H1 (cell line): ENCODE results near the gene GIN1. TPM values are rescaled to one million over a fixed set of nuclear protein-coding genes. Genes with fewer than 3 reads are reported as not detected.

ENCODE experiments used
- CTBP2 ChIP-seq: IDR thresholded peaks from 2 replicates; pipeline ENCODE4 v1.7.0; 2011; ENCODE audit warnings: borderline replicate concordance, mild to moderate bottlenecking, moderate library complexity, mixed read lengths, low read length; ENCODE audit not compliant: insufficient read depth, insufficient read length
- JUN ChIP-seq: IDR thresholded peaks from 2 replicates; pipeline ENCODE4 v1.6.1; 2011; ENCODE audit warnings: low read depth, mild to moderate bottlenecking, improper control_type of control experiment, low read length
- JUND ChIP-seq: IDR thresholded peaks from 2 replicates; pipeline ENCODE4 v1.6.1; 2011; ENCODE audit warnings: mild to moderate bottlenecking, improper control_type of control experiment, low read length
- NRF1 ChIP-seq: IDR thresholded peaks from 2 replicates; pipeline ENCODE4 v1.6.1; 2011; ENCODE audit warnings: mild to moderate bottlenecking, low read depth, low read length, improper control_type of control experiment
- POLR2A ChIP-seq, 2 experiments: IDR thresholded peaks; 1 replicate in 1 of 2; 2 replicates in 1 of 2; pipeline ENCODE4 v1.6.1; 2011; ENCODE audit warnings: low read depth in 2 of 2, low read length in 2 of 2, mild to moderate bottlenecking in 2 of 2; ENCODE audit errors: control extremely low read depth in 1 of 2
- RAD21 ChIP-seq, 2 experiments: IDR thresholded peaks in 1 of 2; conservative IDR thresholded peaks in 1 of 2; 2 replicates each; pipeline ENCODE4 v1.6.1; 2011; ENCODE audit warnings: low read depth in 2 of 2, low read length in 2 of 2, improper control_type of control experiment in 1 of 2, inconsistent platforms in 1 of 2, mild to moderate bottlenecking in 1 of 2, moderate library complexity in 1 of 2
- polyA plus RNA-seq, 7 experiments: library from polyadenylated mRNA; depleted of rRNA in 3 of 7; stranded (reverse) in 5 of 7; unstranded in 2 of 7; fragments of >200 nt in 5 of 7; fragments of 200-250 nt in 2 of 7; gene quantifications; 1 replicate in 5 of 7; 2 replicates in 1 of 7; 4 replicates in 1 of 7; pipeline versions ENCODE4 v1.2.1 to v1.2.3, GENCODE V29; 2011 to 2013; ENCODE audit warnings: missing spikeins in 2 of 7, mixed read lengths in 2 of 7
- total RNA-seq: library from RNA; stranded (reverse); fragmentation: NEBNext Ultra II Directional; extraction: Animal tissue kit (Norgen Biotek cat#: 25700); gene quantifications from 2 replicates; pipeline ENCODE4 v1.2.1, GENCODE V29; 2021

The GIN1 gene
- total and polyA plus RNA-seq, 2 of the 8 experiments (the other 6 are each of a cell fraction or from before 2014, with no cell fraction given), result 1.9 to 7.1 TPM

DNA sequence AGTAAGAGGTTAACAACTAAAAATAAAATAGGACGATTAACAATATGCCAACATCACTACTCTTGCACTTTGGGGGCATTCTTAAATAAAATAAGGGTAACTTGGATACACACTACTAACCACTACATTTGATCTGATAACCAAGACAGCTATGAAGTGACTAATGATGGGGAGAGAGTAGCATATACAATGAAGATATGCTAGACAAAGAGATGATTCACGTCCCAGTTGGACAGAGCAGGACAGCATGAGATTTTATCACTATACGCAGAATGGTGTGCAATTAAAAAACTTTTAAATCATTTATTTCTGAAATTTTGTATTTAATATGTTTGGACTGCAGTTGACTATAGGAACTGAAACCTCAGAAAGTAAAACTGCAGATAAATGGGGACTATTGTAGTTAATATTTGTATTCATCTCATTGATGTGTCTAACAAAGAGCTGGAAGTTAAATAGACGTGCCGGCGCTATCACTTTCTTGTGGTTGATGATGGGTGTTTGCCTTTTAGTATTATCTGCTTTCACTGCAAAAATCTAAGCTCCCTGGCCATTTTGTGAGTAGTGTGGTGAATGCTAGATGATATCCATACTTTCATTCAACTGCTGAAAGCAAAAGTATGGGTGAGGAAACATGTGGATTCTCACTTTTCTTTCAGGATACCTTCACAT is 18.7 kb downstream of the GIN1 start (continued):
- TF ChIP-seq JUND, result no peak
- no peak for TF ChIP-seq CTBP2
- no peak for TF ChIP-seq JUN
- TF ChIP-seq POLR2A (IDR thresholded peaks at IDR 0.05; ENCODE audit: control extremely low read depth in 1 of 2, low read depth in 2 of 2, low read length in 2 of 2), result no peak
- no peak for TF ChIP-seq RAD21 (IDR thresholded peaks at IDR 0.05 in 1 of 2, conservative IDR thresholded peaks at IDR 0.05 in 1 of 2; ENCODE audit: low read depth in 2 of 2, low read length in 2 of 2)
- TF ChIP-seq NRF1, result no peak
